HL-60 (cell line): ENCODE measurements around the gene SPTBN1.

Experiments
- DNase-seq, 2 experiments: peaks; one replicate each; pipeline ENCODE4 v3.0.0-alpha.2; 2010 to 2020; ENCODE audit warnings: low read depth in 1 of 2, low spot score in 1 of 2
- H3K27ac ChIP-seq: fragments of 250-450 bp; sonication (Bioruptor Pico); replicated peaks from 2 replicates; pipeline ENCODE4 v1.5.1; 2020; ENCODE audit warnings: mild to moderate bottlenecking, moderate library complexity
- H3K27me3 ChIP-seq: fragments of 250-450 bp; sonication (Bioruptor Pico); 2 replicates; pipeline ENCODE4 v1.5.1; 2021; ENCODE audit warnings: mild to moderate bottlenecking, moderate library complexity; ENCODE audit not compliant: insufficient read depth, poor library complexity, severe bottlenecking
- H3K4me3 ChIP-seq: replicated peaks from 2 replicates; pipeline ENCODE4 v1.5.1; 2011; ENCODE audit warnings: mild to moderate bottlenecking, control low read depth, low read length; ENCODE audit not compliant: insufficient read depth
- GABPA ChIP-seq: IDR thresholded peaks from 2 replicates; pipeline ENCODE4 v1.6.1; 2012; ENCODE audit warnings: low read depth
- POLR2AphosphoS5 ChIP-seq: IDR thresholded peaks from 2 replicates; pipeline ENCODE4 v1.6.1; 2012; ENCODE audit warnings: low read depth
- REST ChIP-seq: IDR thresholded peaks from 2 replicates; pipeline ENCODE4 v1.6.1; 2012; ENCODE audit warnings: low read depth; ENCODE audit not compliant: insufficient replicate concordance
- SPI1 ChIP-seq: IDR thresholded peaks from 2 replicates; pipeline ENCODE4 v1.6.1; 2012; ENCODE audit warnings: low read depth, mild to moderate bottlenecking, borderline replicate concordance
- TF ChIP-seq, protein P1 (sequence below): IDR thresholded peaks from one replicate; pipeline ENCODE4 v1.5.1; 2011; ENCODE audit warnings: low read length, control low read depth, inconsistent platforms; ENCODE audit not compliant: insufficient read depth

The SPTBN1 gene

GRCh38 chr2:54496920-54497319 lies 40.8 kb downstream of the SPTBN1 start:
- no peak for DNase-seq
- TF ChIP-seq REST, result no peak
- TF ChIP-seq SPI1, result no peak; the same call in 1 of the 2 replicates
- TF ChIP-seq POLR2AphosphoS5, result no peak
- TF ChIP-seq, protein P1, sequence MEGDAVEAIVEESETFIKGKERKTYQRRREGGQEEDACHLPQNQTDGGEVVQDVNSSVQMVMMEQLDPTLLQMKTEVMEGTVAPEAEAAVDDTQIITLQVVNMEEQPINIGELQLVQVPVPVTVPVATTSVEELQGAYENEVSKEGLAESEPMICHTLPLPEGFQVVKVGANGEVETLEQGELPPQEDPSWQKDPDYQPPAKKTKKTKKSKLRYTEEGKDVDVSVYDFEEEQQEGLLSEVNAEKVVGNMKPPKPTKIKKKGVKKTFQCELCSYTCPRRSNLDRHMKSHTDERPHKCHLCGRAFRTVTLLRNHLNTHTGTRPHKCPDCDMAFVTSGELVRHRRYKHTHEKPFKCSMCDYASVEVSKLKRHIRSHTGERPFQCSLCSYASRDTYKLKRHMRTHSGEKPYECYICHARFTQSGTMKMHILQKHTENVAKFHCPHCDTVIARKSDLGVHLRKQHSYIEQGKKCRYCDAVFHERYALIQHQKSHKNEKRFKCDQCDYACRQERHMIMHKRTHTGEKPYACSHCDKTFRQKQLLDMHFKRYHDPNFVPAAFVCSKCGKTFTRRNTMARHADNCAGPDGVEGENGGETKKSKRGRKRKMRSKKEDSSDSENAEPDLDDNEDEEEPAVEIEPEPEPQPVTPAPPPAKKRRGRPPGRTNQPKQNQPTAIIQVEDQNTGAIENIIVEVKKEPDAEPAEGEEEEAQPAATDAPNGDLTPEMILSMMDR, result no peak
- no peak for TF ChIP-seq GABPA
- Histone ChIP-seq H3K4me3 (no peak overlapping the region), H3K27ac (no peak overlapping the region), H3K27me3 (peaks cover 2% of the 10 kb centered on the region)

DNA sequence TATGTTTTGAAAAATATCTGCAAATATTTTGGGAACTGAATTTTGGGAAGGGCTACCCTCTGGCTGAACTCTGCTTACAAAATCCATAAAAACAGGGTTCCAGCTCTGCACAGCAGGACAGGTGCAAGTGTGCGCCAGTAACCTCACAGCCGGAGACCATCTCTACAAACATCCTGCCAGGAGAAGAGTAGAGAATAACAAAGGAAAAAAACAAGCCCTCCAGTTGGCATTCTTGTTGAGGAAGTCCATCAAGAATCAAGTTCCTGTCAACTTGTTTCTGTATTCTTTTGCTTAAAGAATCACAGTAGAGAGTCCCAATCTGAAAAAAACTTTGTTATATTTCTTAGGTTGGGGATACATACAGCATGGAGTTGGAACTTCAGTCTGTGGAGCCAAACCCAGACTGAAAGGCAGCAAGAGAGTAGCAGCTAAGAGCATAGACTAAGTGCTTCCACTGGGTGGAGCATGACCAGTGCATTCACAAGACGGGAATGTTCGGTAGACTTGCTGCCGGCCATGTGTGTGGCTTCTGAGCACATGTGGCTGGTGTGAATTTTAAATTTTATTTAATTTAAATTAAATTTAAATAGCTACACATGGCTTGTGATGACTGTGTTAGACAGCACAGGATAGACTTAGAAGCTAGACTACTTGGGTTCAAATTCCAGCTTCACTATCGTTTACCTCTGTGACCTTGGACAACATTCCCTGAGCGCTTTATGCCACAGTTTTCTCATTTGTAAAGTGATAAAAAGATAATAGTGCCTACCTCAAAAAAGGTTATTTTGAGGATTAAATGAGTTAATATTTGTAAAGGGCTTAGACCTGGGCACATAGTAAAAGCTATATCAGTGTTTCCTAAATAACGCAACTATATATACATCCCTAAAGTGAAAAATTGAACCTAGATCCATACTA lies 41.9 kb downstream of the SPTBN1 start:
- no peak for DNase-seq
- TF ChIP-seq GABPA (no peak), POLR2AphosphoS5 (no peak), SPI1 (no peak), REST (no peak)
- TF ChIP-seq, protein P1, result no peak
- Histone ChIP-seq H3K27me3 (no peaks in the 10 kb centered on the region), H3K27ac (no peak overlapping the region), H3K4me3 (no peak overlapping the region)

DNA sequence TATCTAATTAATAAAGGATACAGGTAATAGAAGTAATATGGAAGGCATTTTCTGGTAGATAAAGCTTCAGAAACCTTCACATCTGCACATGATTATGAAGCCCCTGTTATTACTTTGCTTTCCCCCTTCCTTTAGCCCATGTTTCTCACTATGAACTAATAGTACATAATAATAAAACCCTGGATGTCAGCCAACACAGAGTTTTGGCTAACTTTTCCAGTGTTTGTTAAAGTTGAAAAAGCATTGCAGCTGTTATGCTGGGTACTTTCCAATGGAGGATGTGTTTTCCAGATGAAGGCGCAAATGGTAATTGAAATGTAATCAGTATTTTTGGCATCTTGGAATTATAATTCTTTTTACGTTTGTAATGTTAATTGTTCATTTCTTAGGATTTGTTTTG lies 43.5 kb downstream of the SPTBN1 start:
- Histone ChIP-seq H3K27ac (no peak overlapping the region), H3K27me3 (no peaks in the 10 kb centered on the region), H3K4me3 (no peak overlapping the region)
- TF ChIP-seq SPI1 (no peak), REST (no peak), POLR2AphosphoS5 (no peak), GABPA (no peak)
- TF ChIP-seq, protein P1, result no peak
- DNase-seq, result no peak
